ENCODE measurements around the gene TRPM8.
"Not testable (repeated sequence)": the region's sequence is repeated elsewhere in the genome, so short reads cannot be mapped to it uniquely, and the experiment has no call there.

Gene TRPM8

GRCh38 chr2:233917116-233917515 is at the start of gene TRPM8:
TSS of gene TRPM8 (plus strand) at chr2:233917373. CDS start at chr2:233926538, 9,165 bp downstream.
- no peak for DNase-seq

- DNase-seq: peak; percentile 57
Observed at GRCh38 chr2:233867993-233868532, 49.1 kb upstream of the TRPM8 start, which contains the start of gene MSL3B. TSS of gene MSL3B (minus strand) at chr2:233868386.

GRCh38 chr2:233871432-233871831 is 45.7 kb upstream of the TRPM8 start:
- no peak for DNase-seq

- DNase-seq: not testable (repeated sequence)
Observed at GRCh38 chr2:233872125-233872524, 45.0 kb upstream of the TRPM8 start.

GRCh38 chr2:233882353-233882752 is 34.8 kb upstream of the TRPM8 start:
- no peak for DNase-seq

- DNase-seq: no peak
Observed at GRCh38 chr2:233892793-233893192, 24.4 kb upstream of the TRPM8 start.

- DNase-seq: not testable (repeated sequence)
Observed at GRCh38 chr2:233896253-233896652, 20.9 kb upstream of the TRPM8 start.

- DNase-seq: no peak
Observed at GRCh38 chr2:233901367-233901766, 15.8 kb upstream of the TRPM8 start.

- DNase-seq: no peak
Observed at GRCh38 chr2:233901884-233902283, 15.3 kb upstream of the TRPM8 start.

GRCh38 chr2:233905945-233906344 is 11.2 kb upstream of the TRPM8 start:
- no peak for DNase-seq

- no peak for DNase-seq
Observed at GRCh38 chr2:233907627-233908026, 9.5 kb upstream of the TRPM8 start.

- no peak for DNase-seq
Observed at GRCh38 chr2:233912691-233913423, 4.3 kb upstream of the TRPM8 start.

- no peak for DNase-seq
Observed at GRCh38 chr2:233915128-233915527, 2.0 kb upstream of the TRPM8 start.

- DNase-seq: no peak
Observed at GRCh38 chr2:233919319-233919718, 2.1 kb downstream of the TRPM8 start.

GRCh38 chr2:233919938-233920337 is 2.8 kb downstream of the TRPM8 start:
- peak; percentile 2 for DNase-seq

GRCh38 chr2:233922471-233922870 is 5.3 kb downstream of the TRPM8 start:
- no peak for DNase-seq

- no peak for DNase-seq
Observed at GRCh38 chr2:233925402-233925801, 8.2 kb downstream of the TRPM8 start.

GRCh38 chr2:233926806-233927205 is 9.6 kb downstream of the TRPM8 start:
- no peak for DNase-seq

GRCh38 chr2:233928594-233929351 is 11.6 kb downstream of the TRPM8 start:
- DNase-seq: no peak

GRCh38 chr2:233929352-233930022 is 12.3 kb downstream of the TRPM8 start:
- no peak for DNase-seq

GRCh38 chr2:233934524-233934923 is 17.4 kb downstream of the TRPM8 start:
- DNase-seq: no peak

- no peak for DNase-seq
Observed at GRCh38 chr2:233935426-233935825, 18.3 kb downstream of the TRPM8 start.

GRCh38 chr2:233936089-233936488 is 18.9 kb downstream of the TRPM8 start:
- no peak for DNase-seq

All from CD4-positive, alpha-beta T cell treated with Interleukin-4 for 4 hours (primary cell).